C4-2B (cell line): ENCODE results near the gene SOSTDC1.

Source experiments
- H3K27ac ChIP-seq: fragments of 450-650 bp; 2 replicates; pipeline ENCODE4 v1.5.1; 2017
- CTCF ChIP-seq: fragments of 450-650 bp; conservative IDR thresholded peaks from 2 replicates; pipeline ENCODE4 v1.5.1; 2017; ENCODE audit warnings: mild to moderate bottlenecking
- ZFX ChIP-seq: fragments of 450-650 bp; IDR thresholded peaks from 2 replicates; pipeline ENCODE4 v1.6.1; 2017

Gene SOSTDC1

DNA sequence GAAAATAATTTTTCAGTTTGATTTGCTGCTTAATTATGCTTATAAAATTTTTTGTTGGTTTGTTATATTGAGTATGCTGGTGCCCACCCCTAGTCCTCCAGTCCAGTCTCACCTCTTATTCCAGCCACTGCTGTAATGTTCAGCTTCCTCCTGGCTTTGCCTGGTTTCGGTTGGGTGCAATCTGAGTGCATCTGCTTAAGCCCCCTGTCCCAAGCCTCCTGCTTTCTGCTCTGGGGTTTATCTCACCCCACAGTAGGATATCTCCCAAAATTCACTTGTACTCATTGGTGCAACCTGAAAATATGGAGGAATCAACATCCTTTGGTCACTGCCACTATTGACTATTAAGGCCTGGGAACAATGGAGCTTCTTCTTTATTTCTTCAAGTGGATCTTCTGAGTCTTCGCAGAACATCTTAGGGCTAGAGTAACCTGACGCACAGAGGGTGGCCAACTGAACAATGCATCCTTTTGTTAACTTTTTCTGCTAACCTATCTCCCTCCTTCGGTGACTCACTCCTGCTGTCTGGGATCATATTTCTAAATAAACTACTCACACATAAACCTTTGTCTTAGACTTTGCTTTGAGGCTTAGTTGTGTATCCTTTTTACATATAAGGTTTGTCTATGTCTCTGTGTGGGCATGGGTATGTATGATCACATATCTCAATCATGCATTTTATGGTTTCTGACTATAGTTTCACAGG, 19.1 kb upstream of the SOSTDC1 start:
- H3K27ac ChIP-seq, result no peak overlapping the region
- no peak for TF ChIP-seq ZFX

DNA sequence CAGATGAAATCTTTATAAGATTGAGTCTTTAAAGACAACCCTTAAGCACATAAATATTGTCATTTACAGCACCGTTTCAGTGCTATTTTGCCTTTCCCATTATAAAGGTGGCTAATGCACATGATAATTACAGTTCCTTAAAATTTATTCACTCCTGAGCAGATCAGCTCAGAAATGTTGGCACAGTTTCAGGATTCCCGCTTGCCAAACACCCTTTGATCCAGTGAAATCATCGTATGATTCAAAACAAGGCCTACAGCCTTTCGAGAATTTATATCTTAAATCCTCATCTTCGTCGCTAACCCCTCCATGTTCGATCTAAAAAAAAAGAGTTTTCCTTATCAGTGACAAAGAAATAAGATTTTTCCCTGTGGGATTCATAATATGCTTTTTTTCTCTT, 14.1 kb upstream of the SOSTDC1 start:
- H3K27ac ChIP-seq, result no peak overlapping the region
- TF ChIP-seq ZFX (no peak), CTCF (no peak)

DNA sequence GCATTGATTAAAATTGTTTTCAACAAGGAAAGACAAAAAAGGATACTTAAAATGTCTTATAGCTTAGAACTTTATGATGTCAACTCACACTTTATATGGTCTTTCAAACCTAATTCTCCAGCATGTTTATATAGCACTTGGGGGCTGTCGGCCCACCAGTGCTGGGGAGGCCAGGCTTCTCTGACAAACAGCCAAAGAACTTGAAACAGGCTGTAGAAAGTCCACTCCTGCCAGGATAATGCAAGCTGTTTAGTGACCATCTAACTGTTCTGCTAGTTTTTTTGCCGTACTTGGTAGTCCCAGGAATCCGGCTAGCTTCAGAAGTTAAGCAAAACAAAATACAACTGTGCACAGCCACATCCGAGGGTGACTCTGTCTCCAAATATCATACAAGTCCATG, 13.6 kb upstream of the SOSTDC1 start:
- TF ChIP-seq CTCF, result no peak
- no peak for TF ChIP-seq ZFX
- H3K27ac ChIP-seq, result no peak overlapping the region

DNA sequence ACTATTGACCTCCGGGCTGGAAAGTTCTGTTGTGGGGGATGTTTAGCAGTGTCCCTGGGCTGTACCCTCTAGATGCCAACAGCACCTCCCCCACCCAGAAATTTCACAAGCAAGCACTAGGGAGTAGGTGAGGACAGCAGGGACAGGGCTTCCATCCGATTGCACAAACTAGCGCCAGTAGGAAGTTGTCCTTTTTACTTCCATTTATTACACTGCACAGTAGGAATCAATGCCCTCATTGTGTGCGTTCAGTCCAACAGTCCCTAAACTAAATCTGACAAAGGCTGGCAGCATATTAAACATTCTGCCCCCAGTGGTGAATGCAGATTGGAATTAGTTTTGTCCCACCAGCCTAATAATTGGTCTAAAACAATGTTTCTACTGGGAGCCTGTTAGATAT, 6.4 kb upstream of the SOSTDC1 start:
- TF ChIP-seq ZFX (no peak), CTCF (peak; percentile 20)
- H3K27ac ChIP-seq, result no peak overlapping the region; the same call in 1 of the 2 replicates

DNA sequence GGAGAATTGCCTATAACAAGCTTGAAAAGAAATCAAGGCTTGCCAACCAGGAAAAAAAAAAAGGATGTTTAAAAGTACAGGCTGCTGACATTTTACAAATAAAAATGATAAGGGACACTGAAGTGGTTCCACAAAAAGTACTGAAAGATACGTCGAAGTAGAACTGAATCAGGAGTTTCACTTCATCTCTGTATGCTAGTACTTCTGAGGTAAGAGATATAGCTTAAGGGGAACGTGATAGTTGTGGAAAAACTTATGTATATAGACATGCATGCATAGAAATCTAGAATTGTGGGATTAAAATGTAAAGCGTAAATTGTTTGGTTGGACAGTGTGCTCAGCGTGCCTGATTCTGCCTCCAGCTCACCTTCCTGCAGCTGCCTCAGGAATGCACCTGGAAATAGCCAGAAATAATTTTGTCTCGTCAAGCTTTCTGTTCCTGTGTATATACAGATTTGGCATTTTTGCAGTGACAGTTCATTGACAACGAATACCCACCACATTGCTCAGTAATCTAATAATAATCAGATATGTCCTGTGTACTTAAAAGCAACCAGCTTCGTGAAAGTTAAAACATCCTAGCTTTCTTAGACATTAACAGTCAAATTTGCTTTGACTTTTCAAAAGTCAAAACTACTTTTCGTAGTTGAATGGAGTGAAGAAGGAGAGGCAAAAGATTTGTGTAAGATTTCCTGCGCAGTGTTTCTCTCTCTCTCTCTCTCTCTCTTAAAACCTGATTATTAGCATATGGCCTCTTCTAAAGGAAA, 1.4 kb downstream of the SOSTDC1 start:
- no peak overlapping the region for H3K27ac ChIP-seq
- TF ChIP-seq CTCF, result no peak
- no peak for TF ChIP-seq ZFX

- H3K27ac ChIP-seq, result no peak overlapping the region
- no peak for TF ChIP-seq CTCF
These were observed 2.0 kb downstream of the SOSTDC1 start for GRCh38 chr7:16463520-16463919.

- H3K27ac ChIP-seq, result no peak overlapping the region
- TF ChIP-seq CTCF (no peak), ZFX (no peak)
These were observed 3.1 kb downstream of the SOSTDC1 start for GRCh38 chr7:16462431-16462889.
